Posterior vena cava (tissue), 2 donors: ENCODE measurements around the gene SGK1. TPM values are rescaled to one million over a fixed set of nuclear protein-coding genes. Genes with fewer than 3 reads are reported as not detected.
A peak's percentile ranks its signal among the peaks of the same experiment; 100 is the strongest.

Experiments used
- DNase-seq: peaks from one replicate; pipeline ENCODE4 v3.0.0-alpha.2; 2020; ENCODE audit warnings: low spot score
- intact Hi-C, 2 donors: fragments of 100-400 bp; cut with DNase I; formaldehyde crosslinking; loops; one replicate each; pipeline versions ENCODE4 v1.14.1 to v1.14.2; 2022 to 2023
- total RNA-seq, 2 donors: library from RNA; stranded (reverse); fragmentation: NEBNext Ultra II Directional; extraction: Animal tissue kit (Norgen Biotek cat#: 25700); gene quantifications; one replicate each; pipeline ENCODE4 v1.2.1, GENCODE V29; 2021
- donor health status: DM: yes; HTN: yes; CAD: no.
- donor health status: DM: yes; HTN: yes; CAD: no.

The SGK1 gene
- total RNA-seq, 2 donors from 2014 or later = 61.1 to 143 TPM

GRCh38 chr6:134166511-134167261 lies 151.2 kb downstream of the SGK1 start:
- DNase-seq = no peak
- intact Hi-C loops = no loop called here

- intact Hi-C loops = no loop called here
- DNase-seq = no peak
These were observed 152.2 kb downstream of the SGK1 start for GRCh38 chr6:134165561-134166201.

- intact Hi-C loops = loop anchor here in 1 of 2 donors (5.0 kb wide), 1 partner anchor 658 kb away; no protein-coding TSS in a partner anchor
- no peak for DNase-seq
These were observed 153.6 kb downstream of the SGK1 start for GRCh38 chr6:134164300-134164699.

GRCh38 chr6:134162932-134163331 lies 155.0 kb downstream of the SGK1 start:
- no peak for DNase-seq
- intact Hi-C loops = loop anchor here in 1 of 2 donors (5.0 kb wide), 1 partner anchor 659 kb away; no protein-coding TSS in a partner anchor

- intact Hi-C loops = loop anchor here in 1 of 2 donors (5.0 kb wide), 1 partner anchor 661 kb away; no protein-coding TSS in a partner anchor
- no peak for DNase-seq
These were observed 156.9 kb downstream of the SGK1 start for GRCh38 chr6:134161041-134161440.

GRCh38 chr6:134152767-134153485 lies 165.0 kb downstream of the SGK1 start:
- intact Hi-C loops = no loop called here
- DNase-seq = peak; percentile 36

GRCh38 chr6:134148566-134148965 lies 169.3 kb downstream of the SGK1 start:
- no peak for DNase-seq
- intact Hi-C loops = no loop called here

- no peak for DNase-seq
- intact Hi-C loops = no loop called here
These were observed 170.8 kb downstream of the SGK1 start for GRCh38 chr6:134147034-134147533.

- intact Hi-C loops = no loop called here
- DNase-seq = no peak
These were observed 171.5 kb downstream of the SGK1 start for GRCh38 chr6:134146268-134147033.

GRCh38 chr6:134145786-134146185 lies 172.1 kb downstream of the SGK1 start:
- DNase-seq = peak; percentile 47
- intact Hi-C loops = no loop called here

- intact Hi-C loops = no loop called here
- DNase-seq = no peak
These were observed 179.5 kb downstream of the SGK1 start for GRCh38 chr6:134138226-134138975.

GRCh38 chr6:134134654-134135053 lies 183.3 kb downstream of the SGK1 start:
- DNase-seq = no peak
- intact Hi-C loops = no loop called here

- intact Hi-C loops = no loop called here
- no peak for DNase-seq
These were observed 185.3 kb downstream of the SGK1 start for GRCh38 chr6:134132494-134133141.

- DNase-seq = no peak
- intact Hi-C loops = no loop called here
These were observed 186.3 kb downstream of the SGK1 start for GRCh38 chr6:134131530-134132139.

- no peak for DNase-seq
- intact Hi-C loops = loop anchor here in 1 of 2 donors (5.0 kb wide), 1 partner anchor 469 kb away; no protein-coding TSS in a partner anchor
These were observed 189.8 kb downstream of the SGK1 start for GRCh38 chr6:134128146-134128545.

- DNase-seq = no peak
- intact Hi-C loops = no loop called here
These were observed 194.2 kb downstream of the SGK1 start for GRCh38 chr6:134123666-134124208.

- DNase-seq = no peak
- intact Hi-C loops = no loop called here
These were observed 195.1 kb downstream of the SGK1 start for GRCh38 chr6:134122775-134123174.
